Esophagus muscularis mucosa (tissue), 4 donors: Measurements from ENCODE around the gene SELP.

ENCODE experiments used
- CTCF ChIP-seq, 3 experiments: fragments of 200-600 bp in 2 of 3; fragments of 450-650 bp in 1 of 3; sonication (generic) in 2 of 3; IDR thresholded peaks; one replicate each; pipeline ENCODE4 v1.5.1; 2017 to 2019; ENCODE audit warnings: antibody characterized with exemption in 3 of 3, mild to moderate bottlenecking in 2 of 3, moderate library complexity in 1 of 3
- EP300 ChIP-seq: sonication (generic); formaldehyde crosslinking; IDR thresholded peaks from one replicate; pipeline ENCODE4 v1.6.1; 2017; ENCODE audit warnings: antibody characterized with exemption
- POLR2A ChIP-seq: fragments of 450-650 bp; IDR thresholded peaks from one replicate; pipeline ENCODE4 v1.6.1; 2017; ENCODE audit warnings: antibody characterized with exemption, moderate library complexity, mild to moderate bottlenecking, low read depth

DNA sequence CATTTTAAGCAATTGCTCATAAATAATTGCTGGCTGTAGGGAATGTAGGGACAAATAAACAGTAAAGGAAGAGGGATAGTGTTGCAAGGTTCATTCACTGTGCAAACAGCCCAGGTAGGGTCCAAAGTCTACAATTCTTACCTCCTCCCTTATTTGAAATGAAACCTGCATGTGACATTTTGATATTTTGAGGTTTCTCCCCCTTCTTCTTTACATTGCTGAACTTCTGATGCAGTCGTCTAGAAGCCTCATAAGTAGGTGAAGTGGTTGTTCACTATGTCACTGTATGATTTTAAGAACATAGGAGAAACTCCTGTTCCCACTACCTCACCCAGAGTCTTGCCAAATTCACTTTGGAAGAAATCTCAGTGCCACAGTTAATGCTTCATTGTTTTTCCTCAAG is 59.8 kb downstream of the SELP start:
- TF ChIP-seq CTCF (IDR thresholded peaks at IDR 0.05) (no peak), EP300 (no peak), POLR2A (no peak)
